ENCODE data around the gene CYTIP. TPM values are rescaled to one million over a fixed set of nuclear protein-coding genes. Genes with fewer than 3 reads are reported as not detected.

The CYTIP gene
- total and polyA plus RNA-seq, 2 donors from 2014 or later: 3.5 to 24.0 TPM

GRCh38 chr2:157459486-157459885 lies 15.6 kb upstream of the CYTIP start:
- Histone ChIP-seq H3K36me3 (ENCODE audit: control insufficient read depth in 2 of 3, insufficient read depth in 3 of 3, low read length in 3 of 3) (no peaks in the 10 kb centered on the region), H3K9ac (ENCODE audit: low read length in 3 of 3) (peak overlapping the region in 1 of 3 donors; percentile 14), H3K4me1 (ENCODE audit: control insufficient read depth in 2 of 3, insufficient read depth in 2 of 3, low read depth in 1 of 3, low read length in 3 of 3) (peaks cover 3 to 14% (median 5%) of the 10 kb centered on the region in 3 donors), H3K27ac (ENCODE audit: low read depth in 2 of 2, low read length in 2 of 2) (no peak overlapping the region), H3K27me3 (ENCODE audit: control insufficient read depth, insufficient read depth, low read length) (no peaks in the 10 kb centered on the region), H3K9me3 (ENCODE audit: control insufficient read depth in 2 of 3, insufficient read depth in 1 of 3, low read length in 3 of 3) (no peaks in the 10 kb centered on the region), H3K4me3 (ENCODE audit: low read length in 3 of 3) (no peak overlapping the region)
- FAIRE-seq (no peak), DNase-seq (peak in 2 of 5 donors; percentile 46 to 62)
- no peak for TF ChIP-seq CTCF (IDR thresholded peaks at IDR 0.05; ENCODE audit: borderline replicate concordance, extremely low read depth, insufficient read depth)
- intact Hi-C loops (cut with DNase I): no loop called here

- Histone ChIP-seq H3K36me3 (ENCODE audit: control insufficient read depth in 2 of 3, insufficient read depth in 3 of 3, low read length in 3 of 3) (no peaks in the 10 kb centered on the region), H3K9me3 (ENCODE audit: control insufficient read depth in 2 of 3, insufficient read depth in 1 of 3, low read length in 3 of 3) (no peaks in the 10 kb centered on the region), H3K9ac (ENCODE audit: low read length in 3 of 3) (no peak overlapping the region), H3K27me3 (ENCODE audit: control insufficient read depth, insufficient read depth, low read length) (no peaks in the 10 kb centered on the region), H3K4me1 (ENCODE audit: control insufficient read depth in 2 of 3, insufficient read depth in 2 of 3, low read depth in 1 of 3, low read length in 3 of 3) (peaks cover 0 to 2% (median 0%) of the 10 kb centered on the region in 3 donors), H3K27ac (ENCODE audit: low read depth in 2 of 2, low read length in 2 of 2) (no peak overlapping the region), H3K4me3 (ENCODE audit: low read length in 3 of 3) (no peak overlapping the region)
- intact Hi-C loops (cut with DNase I): no loop called here
- no peak for TF ChIP-seq CTCF (IDR thresholded peaks at IDR 0.05; ENCODE audit: borderline replicate concordance, extremely low read depth, insufficient read depth)
- DNase-seq: no peak
- peak; percentile 21 for FAIRE-seq
Measured at GRCh38 chr2:157447741-157448140, 3.9 kb upstream of the CYTIP start.

GRCh38 chr2:157447031-157447430 lies 3.1 kb upstream of the CYTIP start:
- Histone ChIP-seq H3K27ac (ENCODE audit: low read depth in 2 of 2, low read length in 2 of 2) (peak overlapping the region in 1 of 2 donors; percentile 0), H3K9me3 (ENCODE audit: control insufficient read depth in 2 of 3, insufficient read depth in 1 of 3, low read length in 3 of 3) (no peaks in the 10 kb centered on the region), H3K4me1 (ENCODE audit: control insufficient read depth in 2 of 3, insufficient read depth in 2 of 3, low read depth in 1 of 3, low read length in 3 of 3) (peaks cover 0 to 2% (median 0%) of the 10 kb centered on the region in 3 donors), H3K36me3 (ENCODE audit: control insufficient read depth in 2 of 3, insufficient read depth in 3 of 3, low read length in 3 of 3) (no peaks in the 10 kb centered on the region), H3K27me3 (ENCODE audit: control insufficient read depth, insufficient read depth, low read length) (no peaks in the 10 kb centered on the region), H3K9ac (ENCODE audit: low read length in 3 of 3) (no peak overlapping the region), H3K4me3 (ENCODE audit: low read length in 3 of 3) (no peak overlapping the region)
- DNase-seq: no peak
- no peak for TF ChIP-seq CTCF (IDR thresholded peaks at IDR 0.05; ENCODE audit: borderline replicate concordance, extremely low read depth, insufficient read depth)
- intact Hi-C loops (cut with DNase I): no loop called here
- FAIRE-seq: no peak

GRCh38 chr2:157444641-157445040 lies 752 bp upstream of the CYTIP start:
- H3K36me3 ChIP-seq (ENCODE audit: control insufficient read depth in 2 of 3, insufficient read depth in 3 of 3, low read length in 3 of 3): no peaks in the 10 kb centered on the region
- intact Hi-C loops (cut with DNase I): no loop called here
- DNase-seq: no peak
- no peak overlapping the region for H3K4me3 ChIP-seq (ENCODE audit: low read length in 3 of 3)
- H3K9ac ChIP-seq (ENCODE audit: low read length in 3 of 3): no peak overlapping the region
- TF ChIP-seq CTCF (IDR thresholded peaks at IDR 0.05; ENCODE audit: borderline replicate concordance, extremely low read depth, insufficient read depth): no peak
- H3K9me3 ChIP-seq (ENCODE audit: control insufficient read depth in 2 of 3, insufficient read depth in 1 of 3, low read length in 3 of 3): no peaks in the 10 kb centered on the region
- H3K27ac ChIP-seq (ENCODE audit: low read depth in 2 of 2, low read length in 2 of 2): no peak overlapping the region
- H3K4me1 ChIP-seq (ENCODE audit: control insufficient read depth in 2 of 3, insufficient read depth in 2 of 3, low read depth in 1 of 3, low read length in 3 of 3): peaks cover 0 to 10% (median 6%) of the 10 kb centered on the region in 3 donors
- no peak for FAIRE-seq
- H3K27me3 ChIP-seq (ENCODE audit: control insufficient read depth, insufficient read depth, low read length): no peaks in the 10 kb centered on the region
